Chondrocyte (in vitro differentiated cells): Measurements from ENCODE around the gene FHDC1. TPM values are rescaled to one million over a fixed set of nuclear protein-coding genes. Genes with fewer than 3 reads are reported as not detected.

ENCODE experiments used
- DNase-seq: peaks from one replicate; pipeline ENCODE4 v3.0.0; 2021; ENCODE audit warnings: mixed read lengths, low spot score
- H3K27ac Mint-ChIP-seq: one replicate; pipeline ENCODE4 v1.8.0; 2021; ENCODE audit warnings: mild to moderate bottlenecking, moderate library complexity, mixed read lengths; ENCODE audit not compliant: unreplicated experiment
- H3K27me3 Mint-ChIP-seq: 2 replicates; pipeline ENCODE4 v1.8.0; 2021; ENCODE audit warnings: low read depth, mixed read lengths
- H3K36me3 Mint-ChIP-seq: 2 replicates; pipeline ENCODE4 v1.8.0; 2021; ENCODE audit warnings: low read depth, mixed read lengths
- H3K4me1 Mint-ChIP-seq: 2 replicates; pipeline ENCODE4 v1.8.0; 2021; ENCODE audit warnings: low read depth, mild to moderate bottlenecking, mixed read lengths
- H3K4me3 Mint-ChIP-seq: one replicate; pipeline ENCODE4 v1.8.0; 2021; ENCODE audit warnings: mild to moderate bottlenecking, moderate library complexity, mixed read lengths; ENCODE audit not compliant: unreplicated experiment
- H3K9me3 Mint-ChIP-seq: 2 replicates; pipeline ENCODE4 v1.8.0; 2021; ENCODE audit warnings: low read depth, mixed read lengths
- CTCF ChIP-seq: fragments of 200-600 bp; sonication (generic); IDR thresholded peaks from 2 replicates; pipeline ENCODE4 v1.5.0; 2021; ENCODE audit warnings: antibody characterized with exemption, mild to moderate bottlenecking, moderate library complexity
- total RNA-seq: library from RNA; stranded (reverse); gene quantifications from 3 replicates; pipeline ENCODE4 v1.2.1, GENCODE V29; 2021

The FHDC1 gene
- total RNA-seq, 1 donor from 2014 or later: 4.2 TPM

GRCh38 chr4:153028535-153028934, 92.4 kb downstream of the FHDC1 start:
- peaks cover 5% of the 10 kb centered on the region for H3K4me1 Mint-ChIP-seq
- no peak for DNase-seq
- peaks cover 21% of the 10 kb centered on the region for H3K9me3 Mint-ChIP-seq
- H3K27me3 Mint-ChIP-seq: no peaks in the 10 kb centered on the region
- no peak overlapping the region for H3K4me3 Mint-ChIP-seq
- no peak overlapping the region for H3K27ac Mint-ChIP-seq
- TF ChIP-seq CTCF: no peak
- peaks cover 8% of the 10 kb centered on the region for H3K36me3 Mint-ChIP-seq

Other genes with a start within 250 kb of the FHDC1 start
- 0.20 to 0.39 TPM (median 0.23 TPM) in 3 replicates for gene TIGD4, start 156.6 kb upstream of the FHDC1 start, total RNA-seq
- 25.9 to 30.9 TPM (median 26.8 TPM) in 3 replicates for gene ARFIP1, start 156.4 kb upstream of the FHDC1 start, total RNA-seq